DOHH2 (cell line): ENCODE measurements around the gene RRP15.

Experiments
- CTCF ChIP-seq: fragments of 200-600 bp; sonication (generic); IDR thresholded peaks from one replicate; pipeline ENCODE4 v1.5.1; 2014; ENCODE audit warnings: antibody characterized with exemption, mild to moderate bottlenecking, low read depth, low read length; ENCODE audit not compliant: poor library complexity, severe bottlenecking
- EZH2phosphoT487 ChIP-seq: fragments of 200-600 bp; sonication (generic); IDR thresholded peaks from 2 replicates; pipeline ENCODE4 v1.6.1; 2017; ENCODE audit warnings: borderline replicate concordance, mild to moderate bottlenecking, antibody characterized with exemption, low read length, moderate library complexity, mixed read lengths

- no peak for TF ChIP-seq CTCF
- no peak for TF ChIP-seq EZH2phosphoT487
These were observed 35.6 kb upstream of the RRP15 start for GRCh38 chr1:218249338-218250140.
